Stimulated activated CD4-positive, alpha-beta T cell treated with anti-CD3 and anti-CD28 coated beads, Interleukin-15, amount 100 ng/mL, for 48 hours (primary cell): ENCODE measurements around the gene DOK3.

Experiments used
- DNase-seq, 2 donors: peaks; one replicate each; pipeline ENCODE4 v3.0.0-alpha.2; 2020; ENCODE audit warnings: low read depth in 2 of 2

DOK3 gene

GRCh38 chr5:177483994-177484901, 25.4 kb downstream of the DOK3 start:
- DNase-seq, result no peak

- DNase-seq, result no peak
These were observed 26.6 kb downstream of the DOK3 start for GRCh38 chr5:177483042-177483441.

- no peak for DNase-seq
These were observed 27.2 kb downstream of the DOK3 start for GRCh38 chr5:177482359-177482795.

- no peak for DNase-seq
These were observed 29.9 kb downstream of the DOK3 start for GRCh38 chr5:177479774-177480173.

- DNase-seq, result no peak
These were observed 30.6 kb downstream of the DOK3 start for GRCh38 chr5:177478711-177479646.

GRCh38 chr5:177477701-177478477, 31.7 kb downstream of the DOK3 start:
- no peak for DNase-seq

- DNase-seq, result no peak
These were observed 32.9 kb downstream of the DOK3 start for GRCh38 chr5:177476531-177477233.

GRCh38 chr5:177475563-177476427, 33.8 kb downstream of the DOK3 start:
- no peak for DNase-seq

GRCh38 chr5:177474846-177475562, 34.6 kb downstream of the DOK3 start:
- DNase-seq, result no peak

- DNase-seq, result no peak
These were observed 35.6 kb downstream of the DOK3 start for GRCh38 chr5:177474002-177474476.

- DNase-seq, result no peak
These were observed 36.1 kb downstream of the DOK3 start, which contains the start of gene DBN1 for GRCh38 chr5:177473443-177474001. DBN1 (minus strand) TSS chr5:177473634; CDS start chr5:177473521, 113 bp downstream.

- peak in 1 of 2 donors; percentile 53 for DNase-seq
These were observed 36.9 kb downstream of the DOK3 start for GRCh38 chr5:177472460-177473442.

- DNase-seq, result no peak
These were observed 37.8 kb downstream of the DOK3 start for GRCh38 chr5:177471610-177472356.

- DNase-seq, result no peak
These were observed 38.7 kb downstream of the DOK3 start for GRCh38 chr5:177470759-177471536.

GRCh38 chr5:177469750-177470525, 39.7 kb downstream of the DOK3 start:
- DNase-seq, result no peak
